HepG2 (cell line): Measurements from ENCODE around the gene ARL15.

ENCODE experiments used
- MIER2 ChIP-seq: IDR thresholded peaks from 2 replicates; pipeline ENCODE4 v1.6.1; 2016; ENCODE audit warnings: missing biosample characterization, missing genetic modification reagents
- RORA ChIP-seq: sonication (generic); formaldehyde crosslinking; IDR thresholded peaks from 2 replicates; pipeline ENCODE4 v1.5.0; 2020; ENCODE audit warnings: mild to moderate bottlenecking, missing genetic modification reagents, moderate library complexity
- ZC3H13 ChIP-seq: sonication (generic); formaldehyde crosslinking; IDR thresholded peaks from 2 replicates; pipeline ENCODE4 v1.8.1; 2023; ENCODE audit warnings: mild to moderate bottlenecking, missing genetic modification reagents, moderate library complexity
- ZNF574 ChIP-seq: sonication (generic); formaldehyde crosslinking; IDR thresholded peaks from 2 replicates; pipeline ENCODE4 v1.4.0; 2020; ENCODE audit warnings: missing genetic modification reagents
- ZNF660 ChIP-seq: sonication (generic); formaldehyde crosslinking; IDR thresholded peaks from 2 replicates; pipeline ENCODE4 v1.5.1; 2020; ENCODE audit warnings: mild to moderate bottlenecking, low read depth, missing genetic modification reagents, borderline replicate concordance

GRCh38 chr5:54083851-54084250 lies 226.5 kb downstream of the ARL15 start:
- TF ChIP-seq RORA (CRISPR knock-in tag) (no peak), MIER2 (no peak), ZC3H13 (CRISPR knock-in tag) (no peak), ZNF574 (CRISPR knock-in tag) (no peak), ZNF660 (CRISPR knock-in tag) (no peak)
